ENCODE results near the gene ITGB4. TPM values are rescaled to one million over a fixed set of nuclear protein-coding genes. Genes with fewer than 3 reads are reported as not detected.

Gene ITGB4
- total and polyA plus RNA-seq, 2 of the 13 experiments (the other 11 are each of a cell fraction or from before 2014, with no cell fraction given) = 6.9 to 14.5 TPM

DNA sequence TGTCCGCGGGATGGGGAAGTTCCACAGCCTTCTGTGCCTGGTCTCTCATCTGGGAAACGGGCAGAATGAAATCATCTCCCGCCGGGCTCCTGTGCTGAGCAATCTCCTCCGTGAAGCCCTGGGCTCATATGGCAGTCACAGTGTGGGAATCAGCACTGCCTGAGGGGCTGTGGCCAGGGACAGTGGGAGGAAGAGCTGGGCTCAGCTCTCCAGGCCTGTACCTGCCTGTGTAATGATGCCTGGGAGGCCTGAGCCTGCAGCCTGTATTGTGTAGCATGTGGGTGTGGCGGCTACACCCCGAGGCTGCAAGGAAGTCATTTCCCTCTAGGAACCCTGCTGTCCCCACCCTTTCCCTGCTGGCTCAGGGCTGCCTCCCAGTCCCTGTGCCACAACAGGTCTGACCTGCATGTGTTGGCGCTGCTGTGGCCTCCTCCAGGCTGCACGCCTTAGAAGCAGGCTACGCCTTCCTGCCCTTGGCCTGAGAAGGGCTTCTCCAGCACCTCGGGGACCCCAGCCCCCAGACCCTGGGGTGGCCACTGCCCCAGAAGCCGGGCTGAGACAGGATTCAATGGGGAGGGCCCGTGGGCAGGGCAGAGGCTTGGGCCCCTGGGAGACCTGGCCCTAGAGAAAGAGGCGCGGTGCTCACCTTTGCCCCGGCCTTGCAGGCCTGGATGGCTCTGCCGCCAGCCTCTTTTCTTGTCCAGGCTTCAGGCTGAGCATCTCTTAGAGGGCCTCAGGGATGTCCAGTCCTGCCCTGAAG, 2.1 kb downstream of the ITGB4 start (continued):
- TF ChIP-seq, protein P1, sequence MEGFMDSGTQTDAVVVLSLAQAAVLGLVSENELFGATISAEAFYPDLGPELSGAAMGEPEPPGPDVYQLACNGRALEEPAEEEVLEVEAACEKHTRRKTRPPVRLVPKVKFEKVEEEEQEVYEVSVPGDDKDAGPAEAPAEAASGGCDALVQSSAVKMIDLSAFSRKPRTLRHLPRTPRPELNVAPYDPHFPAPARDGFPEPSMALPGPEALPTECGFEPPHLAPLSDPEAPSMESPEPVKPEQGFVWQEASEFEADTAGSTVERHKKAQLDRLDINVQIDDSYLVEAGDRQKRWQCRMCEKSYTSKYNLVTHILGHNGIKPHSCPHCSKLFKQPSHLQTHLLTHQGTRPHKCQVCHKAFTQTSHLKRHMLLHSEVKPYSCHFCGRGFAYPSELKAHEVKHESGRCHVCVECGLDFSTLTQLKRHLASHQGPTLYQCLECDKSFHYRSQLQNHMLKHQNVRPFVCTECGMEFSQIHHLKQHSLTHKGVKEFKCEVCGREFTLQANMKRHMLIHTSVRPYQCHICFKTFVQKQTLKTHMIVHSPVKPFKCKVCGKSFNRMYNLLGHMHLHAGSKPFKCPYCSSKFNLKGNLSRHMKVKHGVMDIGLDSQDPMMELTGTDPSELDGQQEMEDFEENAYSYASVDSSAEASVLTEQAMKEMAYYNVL (CRISPR knock-in tag; IDR thresholded peaks at IDR 0.05; ENCODE audit: borderline replicate concordance) = no peak
- TF ChIP-seq, protein P2, sequence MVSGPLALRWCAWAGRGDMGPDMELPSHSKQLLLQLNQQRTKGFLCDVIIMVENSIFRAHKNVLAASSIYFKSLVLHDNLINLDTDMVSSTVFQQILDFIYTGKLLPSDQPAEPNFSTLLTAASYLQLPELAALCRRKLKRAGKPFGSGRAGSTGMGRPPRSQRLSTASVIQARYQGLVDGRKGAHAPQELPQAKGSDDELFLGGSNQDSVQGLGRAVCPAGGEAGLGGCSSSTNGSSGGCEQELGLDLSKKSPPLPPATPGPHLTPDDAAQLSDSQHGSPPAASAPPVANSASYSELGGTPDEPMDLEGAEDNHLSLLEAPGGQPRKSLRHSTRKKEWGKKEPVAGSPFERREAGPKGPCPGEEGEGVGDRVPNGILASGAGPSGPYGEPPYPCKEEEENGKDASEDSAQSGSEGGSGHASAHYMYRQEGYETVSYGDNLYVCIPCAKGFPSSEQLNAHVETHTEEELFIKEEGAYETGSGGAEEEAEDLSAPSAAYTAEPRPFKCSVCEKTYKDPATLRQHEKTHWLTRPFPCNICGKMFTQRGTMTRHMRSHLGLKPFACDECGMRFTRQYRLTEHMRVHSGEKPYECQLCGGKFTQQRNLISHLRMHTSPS (CRISPR knock-in tag; IDR thresholded peaks at IDR 0.05; ENCODE audit: low read depth) = 0 out of 2 replicates have a peak, but pooled peaks have one; percentile 31
- 0 out of 2 replicates have a peak, but pooled peaks have one; percentile 48 for TF ChIP-seq HIVEP1 (CRISPR knock-in tag; IDR thresholded peaks at IDR 0.05)
- TF ChIP-seq, protein P3, sequence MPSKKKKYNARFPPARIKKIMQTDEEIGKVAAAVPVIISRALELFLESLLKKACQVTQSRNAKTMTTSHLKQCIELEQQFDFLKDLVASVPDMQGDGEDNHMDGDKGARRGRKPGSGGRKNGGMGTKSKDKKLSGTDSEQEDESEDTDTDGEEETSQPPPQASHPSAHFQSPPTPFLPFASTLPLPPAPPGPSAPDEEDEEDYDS (CRISPR knock-in tag; IDR thresholded peaks at IDR 0.05) = no peak
- 0 out of 2 replicates have a peak, but pooled peaks have one; percentile 14 for TF ChIP-seq HDAC1 (CRISPR knock-in tag; IDR thresholded peaks at IDR 0.05)
- TF ChIP-seq ZFP36 (IDR thresholded peaks at IDR 0.05; ENCODE audit: borderline replicate concordance, low read depth, low read length, partially characterized antibody) = no peak
- TF ChIP-seq, protein P4, sequence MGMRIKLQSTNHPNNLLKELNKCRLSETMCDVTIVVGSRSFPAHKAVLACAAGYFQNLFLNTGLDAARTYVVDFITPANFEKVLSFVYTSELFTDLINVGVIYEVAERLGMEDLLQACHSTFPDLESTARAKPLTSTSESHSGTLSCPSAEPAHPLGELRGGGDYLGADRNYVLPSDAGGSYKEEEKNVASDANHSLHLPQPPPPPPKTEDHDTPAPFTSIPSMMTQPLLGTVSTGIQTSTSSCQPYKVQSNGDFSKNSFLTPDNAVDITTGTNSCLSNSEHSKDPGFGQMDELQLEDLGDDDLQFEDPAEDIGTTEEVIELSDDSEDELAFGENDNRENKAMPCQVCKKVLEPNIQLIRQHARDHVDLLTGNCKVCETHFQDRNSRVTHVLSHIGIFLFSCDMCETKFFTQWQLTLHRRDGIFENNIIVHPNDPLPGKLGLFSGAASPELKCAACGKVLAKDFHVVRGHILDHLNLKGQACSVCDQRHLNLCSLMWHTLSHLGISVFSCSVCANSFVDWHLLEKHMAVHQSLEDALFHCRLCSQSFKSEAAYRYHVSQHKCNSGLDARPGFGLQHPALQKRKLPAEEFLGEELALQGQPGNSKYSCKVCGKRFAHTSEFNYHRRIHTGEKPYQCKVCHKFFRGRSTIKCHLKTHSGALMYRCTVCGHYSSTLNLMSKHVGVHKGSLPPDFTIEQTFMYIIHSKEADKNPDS (CRISPR knock-in tag; IDR thresholded peaks at IDR 0.05) = no peak
- no peak for TF ChIP-seq ZNF337 (CRISPR knock-in tag; IDR thresholded peaks at IDR 0.05; ENCODE audit: borderline replicate concordance, low read depth)
- TF ChIP-seq GABPB1 (CRISPR knock-in tag; IDR thresholded peaks at IDR 0.05) = no peak
- no peak for TF ChIP-seq ZNF329 (CRISPR knock-in tag; IDR thresholded peaks at IDR 0.05; ENCODE audit: low read depth)
- TF ChIP-seq ARID2 (CRISPR knock-in tag; IDR thresholded peaks at IDR 0.05; ENCODE audit: borderline replicate concordance) = no peak
- TF ChIP-seq, protein P5, sequence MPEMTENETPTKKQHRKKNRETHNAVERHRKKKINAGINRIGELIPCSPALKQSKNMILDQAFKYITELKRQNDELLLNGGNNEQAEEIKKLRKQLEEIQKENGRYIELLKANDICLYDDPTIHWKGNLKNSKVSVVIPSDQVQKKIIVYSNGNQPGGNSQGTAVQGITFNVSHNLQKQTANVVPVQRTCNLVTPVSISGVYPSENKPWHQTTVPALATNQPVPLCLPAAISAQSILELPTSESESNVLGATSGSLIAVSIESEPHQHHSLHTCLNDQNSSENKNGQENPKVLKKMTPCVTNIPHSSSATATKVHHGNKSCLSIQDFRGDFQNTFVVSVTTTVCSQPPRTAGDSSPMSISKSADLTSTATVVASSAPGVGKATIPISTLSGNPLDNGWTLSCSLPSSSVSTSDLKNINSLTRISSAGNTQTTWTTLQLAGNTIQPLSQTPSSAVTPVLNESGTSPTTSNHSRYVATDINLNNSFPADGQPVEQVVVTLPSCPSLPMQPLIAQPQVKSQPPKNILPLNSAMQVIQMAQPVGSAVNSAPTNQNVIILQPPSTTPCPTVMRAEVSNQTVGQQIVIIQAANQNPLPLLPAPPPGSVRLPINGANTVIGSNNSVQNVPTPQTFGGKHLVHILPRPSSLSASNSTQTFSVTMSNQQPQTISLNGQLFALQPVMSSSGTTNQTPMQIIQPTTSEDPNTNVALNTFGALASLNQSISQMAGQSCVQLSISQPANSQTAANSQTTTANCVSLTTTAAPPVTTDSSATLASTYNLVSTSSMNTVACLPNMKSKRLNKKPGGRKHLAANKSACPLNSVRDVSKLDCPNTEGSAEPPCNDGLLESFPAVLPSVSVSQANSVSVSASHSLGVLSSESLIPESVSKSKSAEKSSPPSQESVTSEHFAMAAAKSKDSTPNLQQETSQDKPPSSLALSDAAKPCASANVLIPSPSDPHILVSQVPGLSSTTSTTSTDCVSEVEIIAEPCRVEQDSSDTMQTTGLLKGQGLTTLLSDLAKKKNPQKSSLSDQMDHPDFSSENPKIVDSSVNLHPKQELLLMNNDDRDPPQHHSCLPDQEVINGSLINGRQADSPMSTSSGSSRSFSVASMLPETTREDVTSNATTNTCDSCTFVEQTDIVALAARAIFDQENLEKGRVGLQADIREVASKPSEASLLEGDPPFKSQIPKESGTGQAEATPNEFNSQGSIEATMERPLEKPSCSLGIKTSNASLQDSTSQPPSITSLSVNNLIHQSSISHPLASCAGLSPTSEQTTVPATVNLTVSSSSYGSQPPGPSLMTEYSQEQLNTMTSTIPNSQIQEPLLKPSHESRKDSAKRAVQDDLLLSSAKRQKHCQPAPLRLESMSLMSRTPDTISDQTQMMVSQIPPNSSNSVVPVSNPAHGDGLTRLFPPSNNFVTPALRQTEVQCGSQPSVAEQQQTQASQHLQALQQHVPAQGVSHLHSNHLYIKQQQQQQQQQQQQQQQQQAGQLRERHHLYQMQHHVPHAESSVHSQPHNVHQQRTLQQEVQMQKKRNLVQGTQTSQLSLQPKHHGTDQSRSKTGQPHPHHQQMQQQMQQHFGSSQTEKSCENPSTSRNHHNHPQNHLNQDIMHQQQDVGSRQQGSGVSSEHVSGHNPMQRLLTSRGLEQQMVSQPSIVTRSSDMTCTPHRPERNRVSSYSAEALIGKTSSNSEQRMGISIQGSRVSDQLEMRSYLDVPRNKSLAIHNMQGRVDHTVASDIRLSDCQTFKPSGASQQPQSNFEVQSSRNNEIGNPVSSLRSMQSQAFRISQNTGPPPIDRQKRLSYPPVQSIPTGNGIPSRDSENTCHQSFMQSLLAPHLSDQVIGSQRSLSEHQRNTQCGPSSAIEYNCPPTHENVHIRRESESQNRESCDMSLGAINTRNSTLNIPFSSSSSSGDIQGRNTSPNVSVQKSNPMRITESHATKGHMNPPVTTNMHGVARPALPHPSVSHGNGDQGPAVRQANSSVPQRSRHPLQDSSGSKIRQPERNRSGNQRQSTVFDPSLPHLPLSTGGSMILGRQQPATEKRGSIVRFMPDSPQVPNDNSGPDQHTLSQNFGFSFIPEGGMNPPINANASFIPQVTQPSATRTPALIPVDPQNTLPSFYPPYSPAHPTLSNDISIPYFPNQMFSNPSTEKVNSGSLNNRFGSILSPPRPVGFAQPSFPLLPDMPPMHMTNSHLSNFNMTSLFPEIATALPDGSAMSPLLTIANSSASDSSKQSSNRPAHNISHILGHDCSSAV (CRISPR knock-in tag; IDR thresholded peaks at IDR 0.05; ENCODE audit: borderline replicate concordance) = no peak
- no peak for TF ChIP-seq ETV6 (CRISPR knock-in tag; conservative IDR thresholded peaks at IDR 0.05)
